ENCODE results near the gene PRKCE. TPM values are rescaled to one million over a fixed set of nuclear protein-coding genes. Genes with fewer than 3 reads are reported as not detected.

Gene PRKCE
- total and polyA plus RNA-seq, 7 donors: 3.0 to 22.8 (median 16.1) TPM

GRCh38 chr2:46002507-46002883 is 351.0 kb downstream of the PRKCE start:
- no peaks in the 10 kb centered on the region for H3K4me1 ChIP-seq
- no peaks in the 10 kb centered on the region for H3K27me3 ChIP-seq (ENCODE audit: insufficient read depth in 3 of 3, low read length in 2 of 3)
- no peak for DNase-seq
- H3K27ac ChIP-seq: no peak overlapping the region
- H3K9me3 ChIP-seq: no peaks in the 10 kb centered on the region
- intact Hi-C loops (cut with DNase I): no loop called here
- H3K4me3 ChIP-seq: no peak overlapping the region
- no peak for TF ChIP-seq CTCF (IDR thresholded peaks at IDR 0.05)
- H3K36me3 ChIP-seq (ENCODE audit: insufficient read depth in 1 of 2, low read depth in 1 of 2): peaks cover 0 to 38% of the 10 kb centered on the region in 2 donors
- WGBS, 3 donors: 63 to 86% (median 79%) methylated on average over 1 of the region's 1 CpG
- ATAC-seq: no peak

GRCh38 chr2:46002947-46003346 is 351.5 kb downstream of the PRKCE start:
- Histone ChIP-seq H3K27ac (no peak overlapping the region), H3K9me3 (no peaks in the 10 kb centered on the region), H3K36me3 (ENCODE audit: insufficient read depth in 1 of 2, low read depth in 1 of 2) (peaks cover 0 to 43% of the 10 kb centered on the region in 2 donors), H3K4me3 (no peak overlapping the region), H3K4me1 (no peaks in the 10 kb centered on the region), H3K27me3 (ENCODE audit: insufficient read depth in 3 of 3, low read length in 2 of 3) (no peaks in the 10 kb centered on the region)
- DNase-seq (no peak), ATAC-seq (no peak)
- WGBS, 3 donors: 96 to 100% (median 96%) methylated on average over 2 of the region's 2 CpGs
- intact Hi-C loops (cut with DNase I): no loop called here
- TF ChIP-seq CTCF (IDR thresholded peaks at IDR 0.05): no peak

- no peak for TF ChIP-seq CTCF (IDR thresholded peaks at IDR 0.05)
- ATAC-seq: no peak
- DNase-seq: no peak
- Histone ChIP-seq H3K9me3 (no peaks in the 10 kb centered on the region), H3K4me1 (no peaks in the 10 kb centered on the region), H3K27ac (no peak overlapping the region), H3K4me3 (no peak overlapping the region), H3K36me3 (ENCODE audit: insufficient read depth in 1 of 2, low read depth in 1 of 2) (peaks cover 0 to 52% of the 10 kb centered on the region in 2 donors), H3K27me3 (ENCODE audit: insufficient read depth in 3 of 3, low read length in 2 of 3) (no peaks in the 10 kb centered on the region)
- WGBS, 3 donors: 78 to 91% (median 81%) methylated on average over 9 of the region's 9 CpGs
- intact Hi-C loops (cut with DNase I): no loop called here
These were observed 352.5 kb downstream of the PRKCE start for GRCh38 chr2:46003903-46004473.

- Histone ChIP-seq H3K9me3 (no peaks in the 10 kb centered on the region), H3K4me1 (no peaks in the 10 kb centered on the region), H3K4me3 (no peak overlapping the region), H3K27ac (no peak overlapping the region), H3K27me3 (ENCODE audit: insufficient read depth in 3 of 3, low read length in 2 of 3) (no peaks in the 10 kb centered on the region), H3K36me3 (ENCODE audit: insufficient read depth in 1 of 2, low read depth in 1 of 2) (peaks cover 0 to 57% of the 10 kb centered on the region in 2 donors)
- ATAC-seq (no peak), DNase-seq (no peak)
- no peak for TF ChIP-seq CTCF (IDR thresholded peaks at IDR 0.05)
- intact Hi-C loops (cut with DNase I): no loop called here
- 96 to 97% (median 96%) methylated on average over 7 of the region's 7 CpGs for WGBS, 3 donors
These were observed 355.1 kb downstream of the PRKCE start for GRCh38 chr2:46006473-46007025.

GRCh38 chr2:46007412-46007811 is 355.9 kb downstream of the PRKCE start:
- H3K9me3 ChIP-seq: no peaks in the 10 kb centered on the region
- no peaks in the 10 kb centered on the region for H3K4me1 ChIP-seq
- no peak overlapping the region for H3K27ac ChIP-seq
- H3K4me3 ChIP-seq: no peak overlapping the region
- no peak for DNase-seq
- ATAC-seq: no peak
- no peak for TF ChIP-seq CTCF (IDR thresholded peaks at IDR 0.05)
- no peaks in the 10 kb centered on the region for H3K27me3 ChIP-seq (ENCODE audit: insufficient read depth in 3 of 3, low read length in 2 of 3)
- 93 to 94% (median 93%) methylated on average over 11 of the region's 11 CpGs for WGBS, 3 donors
- intact Hi-C loops (cut with DNase I): no loop called here
- H3K36me3 ChIP-seq (ENCODE audit: insufficient read depth in 1 of 2, low read depth in 1 of 2): peaks cover 0 to 49% of the 10 kb centered on the region in 2 donors

Measured in psoas muscle (tissue), 8 donors.